ENCODE results near the gene SCRN2.

SCRN2 gene

DNA sequence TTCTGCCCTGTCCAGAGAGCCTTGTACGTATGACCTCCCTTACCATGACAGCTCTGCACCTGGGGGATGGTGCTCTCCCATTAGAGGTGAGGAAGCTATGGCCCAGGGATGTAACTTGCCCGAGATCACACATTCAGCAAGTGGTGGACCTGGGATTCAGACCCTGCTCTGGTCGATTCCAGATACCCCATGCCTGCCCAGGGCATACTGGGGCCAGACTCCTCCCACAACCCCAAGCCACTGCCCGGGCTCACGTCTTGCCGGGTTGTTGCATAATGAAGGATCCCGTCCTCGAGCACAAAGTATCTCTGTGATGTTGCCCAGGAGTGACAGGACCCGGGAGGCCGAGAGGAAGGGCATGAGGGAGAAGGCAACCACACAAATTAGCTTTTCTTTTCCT lies 21.6 kb downstream of the SCRN2 start:
- DNase-seq, result no peak

DNA sequence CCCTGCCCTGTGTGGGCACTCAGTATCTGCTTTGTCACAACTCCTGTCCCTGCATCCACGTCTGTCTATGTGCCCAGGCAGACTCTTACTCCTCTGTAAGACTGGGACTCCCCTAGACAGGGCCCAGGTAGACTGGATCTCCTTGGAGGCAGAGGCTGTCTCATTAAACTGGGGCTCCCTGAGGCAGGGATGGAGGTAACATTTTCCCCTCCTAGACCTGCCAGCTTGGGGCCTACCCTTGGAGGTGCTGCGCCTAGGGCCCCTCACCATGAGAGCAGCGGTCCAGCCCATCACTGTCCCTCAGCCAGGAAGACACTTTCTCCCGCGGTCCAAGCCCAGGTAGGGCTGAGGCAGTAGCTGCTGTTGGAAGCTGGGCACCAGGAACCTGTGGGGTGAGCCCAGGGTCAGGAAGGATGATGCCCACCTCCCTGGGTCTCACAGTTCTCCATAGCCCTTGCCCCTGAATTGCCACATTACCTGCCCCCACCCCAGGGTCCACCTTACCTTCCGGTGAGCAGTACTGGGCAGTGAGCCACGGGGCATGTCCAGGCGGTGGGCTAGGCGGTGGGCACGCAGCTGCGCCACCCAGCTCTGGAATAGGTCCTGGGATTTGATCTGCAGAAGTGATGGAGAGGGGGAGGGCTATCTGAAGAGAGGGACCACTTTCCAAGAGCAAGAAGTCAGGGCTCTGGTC lies 22.9 kb downstream of the SCRN2 start:
- no peak for DNase-seq

DNA sequence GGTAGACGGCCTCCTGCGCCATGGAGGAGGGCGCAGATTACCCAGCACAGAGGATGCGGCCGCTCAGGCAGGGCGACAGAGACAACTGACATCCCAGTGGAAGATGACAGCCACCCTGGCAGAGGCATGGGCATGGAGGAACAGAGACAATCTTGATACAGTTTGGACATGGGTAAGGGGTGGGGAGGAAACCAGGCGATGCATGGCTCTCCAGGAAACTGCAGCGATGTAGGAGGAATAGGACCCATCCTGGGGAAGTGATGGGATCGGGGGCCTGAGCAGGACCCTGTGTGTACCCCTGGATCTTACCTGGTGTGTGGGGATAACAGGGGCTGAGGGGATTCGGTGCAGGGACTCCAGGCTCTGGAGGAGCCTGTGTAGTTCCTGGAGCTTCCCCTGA lies 24.1 kb downstream of the SCRN2 start:
- no peak for DNase-seq

DNA sequence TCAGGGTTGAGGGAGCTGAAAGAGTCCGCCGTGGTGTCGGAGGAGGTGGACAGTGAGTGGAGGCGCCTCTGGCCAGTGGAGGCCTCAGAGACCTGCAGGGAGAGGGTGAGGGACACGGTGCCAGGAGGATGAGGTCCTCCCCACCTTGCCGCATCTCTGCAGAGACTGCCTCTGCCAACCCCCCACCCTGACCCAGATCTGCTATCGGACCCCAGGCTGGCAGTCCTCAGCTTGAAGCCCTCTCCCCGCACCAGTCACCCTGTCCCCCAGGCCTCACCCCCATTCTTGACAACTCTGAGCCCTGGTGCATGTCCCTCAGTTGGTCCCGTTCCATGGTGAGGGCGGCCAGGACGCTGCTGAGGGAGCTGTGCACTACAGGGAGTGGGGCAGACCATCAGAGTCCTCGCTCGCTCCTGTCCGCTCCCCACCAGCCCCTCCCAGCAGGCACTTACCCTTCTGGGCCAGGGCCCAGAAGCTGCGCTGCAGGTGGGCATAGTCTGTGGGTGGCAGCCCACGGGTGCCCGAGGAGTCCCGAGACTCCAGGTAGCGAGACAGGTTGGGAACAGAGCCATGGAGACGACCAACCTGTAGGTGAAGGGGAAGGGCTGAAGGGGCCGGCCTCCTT lies 24.9 kb downstream of the SCRN2 start:
- no peak for DNase-seq

DNA sequence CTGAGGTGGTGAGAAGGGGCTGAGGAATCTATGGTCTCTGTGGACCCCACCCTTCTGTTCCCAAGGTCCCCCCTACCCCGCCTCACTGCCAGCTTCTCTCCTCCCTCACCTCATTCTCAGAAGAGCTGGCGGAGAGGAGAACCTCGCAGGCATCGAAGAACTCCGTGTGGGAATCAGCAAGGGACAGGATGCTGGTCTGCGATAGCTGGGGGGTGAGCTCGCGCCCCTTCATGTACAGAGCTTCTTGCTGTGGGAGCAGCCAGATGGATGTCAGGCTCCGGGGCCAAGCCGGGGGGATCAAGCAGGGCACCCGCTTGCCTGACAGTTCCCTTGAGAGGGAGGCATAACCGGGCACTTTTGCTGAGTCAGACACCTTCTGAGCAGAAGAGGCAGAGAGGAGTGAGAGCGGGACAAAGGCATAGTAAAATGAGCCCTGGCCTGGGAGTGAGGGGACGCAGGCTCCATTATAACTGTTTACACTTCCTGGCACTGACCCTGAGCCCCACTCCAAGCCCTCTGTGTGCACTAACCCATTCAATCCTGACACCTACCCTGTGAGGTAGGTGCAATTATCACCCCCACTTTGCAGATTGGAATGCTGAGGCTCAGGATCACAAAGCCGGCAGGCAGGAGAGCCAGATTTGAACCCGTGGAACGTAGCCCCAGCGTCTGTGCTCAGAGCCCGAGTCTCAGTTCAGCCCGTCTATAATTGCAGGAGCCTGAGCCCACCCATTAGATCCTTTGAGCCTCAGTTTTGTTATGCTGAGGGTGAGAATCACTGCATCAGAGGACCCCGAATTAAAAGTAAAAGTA lies 25.8 kb downstream of the SCRN2 start:
- DNase-seq, result no peak

DNA sequence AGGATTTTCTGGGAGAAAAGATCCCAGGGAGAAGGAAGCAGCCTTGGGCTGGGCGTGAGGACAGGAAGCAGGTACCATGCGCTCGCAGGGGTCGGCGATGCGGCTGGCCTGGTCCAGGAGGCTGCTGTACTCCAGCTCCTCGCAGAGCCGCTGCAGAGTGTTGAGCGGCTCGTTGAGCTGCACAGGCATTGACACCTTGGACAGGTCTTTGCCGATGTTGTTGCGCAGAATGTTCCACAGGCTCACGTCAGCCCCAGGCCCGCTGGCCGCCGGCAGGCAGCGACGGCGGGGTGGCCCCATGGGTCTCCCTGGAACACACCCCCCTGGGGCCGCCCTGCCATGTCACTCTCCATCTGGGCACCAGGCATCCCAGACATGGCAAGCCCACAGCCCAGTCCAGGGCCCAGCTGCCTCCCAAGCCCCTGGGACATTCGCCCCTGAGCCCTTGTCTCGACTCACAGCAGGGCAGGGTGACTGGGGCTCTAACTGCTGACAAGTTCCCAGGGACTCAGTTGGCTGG lies 27.5 kb downstream of the SCRN2 start:
- DNase-seq, result no peak

DNA sequence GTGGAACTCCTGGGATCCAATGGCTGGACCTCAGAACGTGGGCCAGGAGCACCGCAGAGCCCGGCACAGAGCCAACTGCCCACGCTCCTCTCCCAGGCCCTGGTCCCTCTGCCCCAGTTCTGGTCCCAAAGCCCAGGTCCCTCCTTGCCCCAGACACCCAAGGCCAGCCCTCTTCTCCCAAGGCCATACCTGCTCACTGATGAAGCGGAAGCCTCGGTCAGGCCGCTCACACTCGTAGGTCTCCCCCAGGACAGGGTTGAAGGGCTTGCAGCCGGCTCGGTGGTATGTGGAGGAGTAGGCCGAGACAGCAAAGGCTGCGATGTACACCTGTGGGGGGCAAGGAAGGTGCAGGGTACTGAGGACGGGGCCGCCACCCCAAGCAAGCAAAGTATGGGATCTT lies 28.0 kb downstream of the SCRN2 start:
- no peak for DNase-seq

DNA sequence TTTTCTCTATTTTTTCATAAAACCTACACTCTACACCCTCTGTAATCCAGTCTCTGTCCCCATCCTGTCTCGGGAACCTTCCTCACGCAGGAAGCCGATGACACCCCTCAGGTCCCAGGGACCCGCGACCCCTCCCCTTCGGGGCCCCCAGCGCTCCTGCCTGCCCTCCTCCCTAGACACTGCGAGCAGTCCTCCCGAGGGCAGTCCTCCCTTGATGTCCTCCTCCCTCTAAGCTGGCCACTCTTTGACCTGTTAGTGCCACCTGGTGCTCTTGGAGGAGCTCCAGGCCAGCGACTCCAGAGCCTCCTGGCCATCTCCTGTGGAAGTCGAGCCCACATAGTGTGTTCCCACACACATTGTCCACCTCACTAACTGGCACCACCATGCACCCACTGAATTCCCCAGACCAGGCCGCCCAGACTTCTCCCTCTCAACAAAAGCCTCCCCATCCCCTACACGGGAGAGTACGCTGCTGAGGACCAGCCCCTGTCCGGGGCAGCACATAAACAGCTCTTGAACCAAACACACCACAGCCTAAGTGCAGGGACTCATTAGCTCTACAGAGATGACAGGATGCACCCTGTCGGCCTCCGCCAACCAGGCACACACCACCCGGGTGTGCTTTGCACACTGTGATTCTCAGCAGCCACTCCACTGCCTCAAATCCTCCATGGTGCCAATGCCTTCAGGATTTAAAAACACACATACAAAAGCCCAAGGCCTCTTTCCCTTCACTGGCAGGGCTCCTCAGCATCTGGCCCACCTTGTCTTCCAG lies 28.7 kb downstream of the SCRN2 start:
- DNase-seq, result no peak

DNA sequence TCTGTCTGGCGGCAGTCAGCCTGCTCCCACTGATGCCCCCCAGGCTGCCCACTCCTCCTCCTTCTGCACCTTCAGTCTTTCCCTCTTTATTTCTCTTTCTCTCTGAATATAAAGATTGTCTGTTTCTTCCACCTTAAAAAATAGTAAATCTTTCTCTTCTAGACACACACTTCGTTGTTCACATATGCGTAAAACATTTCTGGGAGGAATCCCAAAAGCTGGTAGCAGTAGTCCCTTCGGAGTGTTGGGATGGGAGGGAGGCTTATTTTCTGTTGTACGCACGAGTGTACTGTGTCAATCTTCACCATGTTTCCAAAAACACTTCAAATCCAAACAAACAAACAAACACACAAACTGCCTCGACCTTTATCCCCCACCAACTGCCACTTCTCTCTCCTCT lies 29.4 kb downstream of the SCRN2 start:
- DNase-seq, result no peak

DNA sequence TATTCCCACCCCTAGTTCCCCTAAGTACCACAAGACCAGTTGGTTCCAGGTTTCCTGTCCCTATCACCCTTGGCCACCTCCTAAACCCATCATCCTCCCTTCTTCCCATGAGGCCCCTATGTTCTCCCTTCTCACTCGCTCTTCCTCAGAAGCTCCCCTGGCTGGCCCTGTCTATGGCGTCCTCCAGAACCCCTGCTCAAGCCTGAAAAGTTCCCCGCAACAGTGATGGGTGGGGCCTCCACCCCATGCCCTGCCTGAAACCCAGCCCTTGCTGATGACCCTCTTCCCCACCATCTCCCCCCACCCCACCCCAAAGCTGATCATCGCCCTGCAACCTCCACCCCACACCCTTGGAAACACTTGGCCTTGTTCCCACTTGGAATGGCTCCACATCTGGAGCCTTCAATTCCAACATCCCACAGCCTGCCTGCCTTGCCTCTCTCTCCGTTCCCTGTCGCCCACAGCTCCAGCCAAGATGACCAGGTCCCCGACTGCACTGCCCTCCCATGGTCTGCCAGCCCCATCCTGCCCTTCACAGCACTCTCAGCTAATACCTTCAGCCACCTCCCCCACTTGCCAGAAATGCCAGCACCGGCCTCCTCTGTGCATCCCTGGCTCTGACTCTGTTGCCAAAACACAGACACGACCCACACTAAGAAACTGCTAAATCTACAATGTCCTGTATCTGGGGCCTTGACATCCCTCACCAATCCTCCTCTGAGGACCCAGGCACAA lies 30.0 kb downstream of the SCRN2 start:
- no peak for DNase-seq

DNA sequence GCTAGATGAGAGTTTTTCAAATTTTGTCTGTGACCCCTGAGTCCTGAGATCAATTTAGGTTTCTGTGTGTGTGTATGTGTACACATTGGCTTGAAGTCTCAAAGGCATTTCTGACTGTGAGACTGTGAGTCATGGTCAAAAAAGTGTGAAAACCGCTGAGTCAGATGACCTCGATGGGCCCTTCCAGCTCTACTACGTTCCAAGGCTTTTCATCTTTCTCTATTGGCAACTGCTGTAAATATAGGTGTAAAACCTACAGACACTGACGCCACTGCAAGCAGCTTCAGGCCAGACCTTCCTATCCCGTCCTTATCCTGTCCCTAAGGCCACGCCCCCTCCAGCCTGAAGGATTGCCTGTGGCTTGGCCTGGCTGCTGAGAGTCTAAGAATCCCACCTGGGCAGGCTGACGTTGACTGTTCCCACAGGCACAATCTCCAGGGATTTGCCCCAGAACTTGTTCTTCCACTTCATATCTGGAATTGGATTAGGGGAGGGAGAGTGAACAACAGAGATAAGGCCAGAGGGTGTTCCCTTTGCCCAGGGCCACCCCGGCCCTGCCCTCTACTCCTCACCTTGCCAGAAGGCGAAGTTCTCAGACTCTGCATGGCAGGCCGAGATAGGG lies 30.8 kb downstream of the SCRN2 start:
- DNase-seq, result no peak

DNA sequence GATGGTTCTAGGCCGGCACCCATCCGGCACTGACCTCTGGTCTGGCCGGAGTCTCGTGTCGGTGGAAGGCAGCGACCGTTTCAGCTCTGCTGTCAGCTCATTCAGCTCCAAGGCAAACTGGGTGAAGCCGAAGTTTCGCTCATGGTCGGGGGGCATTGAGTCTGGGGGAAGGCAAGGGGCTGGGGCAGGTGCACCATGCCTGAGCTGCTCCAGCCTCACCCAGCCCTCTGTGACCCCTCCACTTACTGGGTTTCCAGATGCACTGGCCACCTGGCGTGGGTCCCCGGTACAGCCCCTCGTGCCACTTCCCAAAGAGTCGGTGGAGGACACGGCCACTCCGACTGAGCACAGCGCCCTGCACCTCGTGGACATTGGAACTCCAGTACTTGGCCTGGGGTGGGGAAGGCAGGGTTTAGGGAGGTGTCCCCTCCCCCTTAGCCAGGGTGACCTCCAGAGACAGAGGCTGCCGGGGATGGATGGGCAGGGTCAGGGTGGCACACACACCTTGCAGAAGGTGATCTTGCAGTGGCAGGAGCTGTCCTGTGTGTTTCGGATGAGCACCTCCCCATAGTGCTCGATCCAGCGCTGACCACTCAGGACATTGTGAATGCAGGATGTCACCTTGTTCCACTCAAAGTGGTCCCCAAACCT lies 32.1 kb downstream of the SCRN2 start:
- no peak for DNase-seq

DNA sequence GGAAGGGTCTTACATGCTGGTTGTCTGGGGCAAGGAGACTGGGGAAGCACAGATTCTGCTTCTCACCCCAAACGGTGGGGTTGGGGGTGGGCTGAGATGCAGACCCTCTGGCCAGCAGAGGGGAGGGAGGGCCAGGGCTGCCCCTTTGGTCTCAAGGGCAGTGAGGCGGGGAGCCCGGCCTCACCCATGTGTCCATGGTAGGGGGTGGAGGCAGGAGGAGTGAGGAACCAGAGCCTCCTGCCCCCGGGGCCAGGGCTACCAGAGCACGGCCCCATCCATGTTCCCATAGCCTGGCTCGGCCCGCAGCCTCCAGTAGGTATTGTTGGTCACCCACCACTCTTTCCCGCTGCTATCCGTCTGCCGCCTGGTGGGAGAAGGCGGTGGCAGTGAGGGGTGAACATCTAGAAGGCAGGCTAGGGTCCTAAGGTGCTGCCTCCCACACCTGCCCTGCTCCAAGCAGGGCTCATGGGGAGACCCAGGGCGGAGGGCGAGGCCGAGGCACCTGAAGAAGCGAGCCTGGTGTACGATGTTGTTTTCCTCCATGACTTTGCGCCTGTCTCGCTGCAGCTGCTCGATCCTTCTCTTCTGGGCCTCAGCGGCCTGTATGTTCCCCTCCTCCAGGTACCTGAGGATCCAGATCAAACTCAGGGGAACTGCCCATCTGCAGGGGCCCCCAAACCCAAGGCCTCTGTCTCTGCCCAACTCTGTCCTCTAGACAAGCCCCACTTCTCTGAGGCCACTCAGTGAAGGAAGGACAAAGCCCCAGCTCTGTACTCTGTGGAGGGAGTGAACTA lies 32.8 kb downstream of the SCRN2 start:
- no peak for DNase-seq

DNA sequence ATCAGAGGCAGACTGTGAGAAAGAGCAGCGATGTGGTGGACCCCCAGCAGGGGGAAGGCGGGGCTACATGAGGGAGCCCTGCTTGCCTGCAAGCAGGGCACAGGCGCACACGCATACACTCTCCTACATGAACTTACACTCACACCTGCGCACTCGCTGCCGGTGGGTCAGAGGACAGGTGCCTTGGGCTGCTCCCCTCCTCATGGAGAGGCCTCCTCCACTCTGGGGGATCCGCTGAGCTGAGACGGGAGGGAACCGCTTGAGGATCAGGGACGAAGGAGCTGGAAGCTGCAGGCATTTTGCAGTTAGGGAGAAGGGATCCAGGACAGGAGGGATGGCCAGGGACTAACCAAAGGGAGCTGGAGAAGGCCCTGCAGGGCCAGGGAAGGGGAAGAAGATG lies 33.7 kb downstream of the SCRN2 start:
- DNase-seq, result no peak

DNA sequence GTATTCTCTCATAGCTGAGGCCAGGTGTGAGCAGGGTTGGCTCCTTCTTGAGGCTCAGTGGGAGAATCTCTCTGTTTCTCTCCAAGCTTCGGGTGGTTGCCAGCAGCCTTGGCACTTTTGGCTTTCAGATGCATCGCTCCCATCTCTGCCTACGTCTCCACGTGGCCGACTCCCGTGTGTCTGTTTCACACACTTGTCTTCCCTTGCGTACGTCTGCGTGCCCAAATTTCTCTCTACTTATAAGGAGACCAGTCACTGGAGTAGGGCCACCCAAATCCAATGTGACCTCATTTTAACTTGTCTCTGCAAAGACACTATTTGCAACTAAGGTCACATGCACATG lies 34.2 kb downstream of the SCRN2 start:
- DNase-seq, result no peak

DNA sequence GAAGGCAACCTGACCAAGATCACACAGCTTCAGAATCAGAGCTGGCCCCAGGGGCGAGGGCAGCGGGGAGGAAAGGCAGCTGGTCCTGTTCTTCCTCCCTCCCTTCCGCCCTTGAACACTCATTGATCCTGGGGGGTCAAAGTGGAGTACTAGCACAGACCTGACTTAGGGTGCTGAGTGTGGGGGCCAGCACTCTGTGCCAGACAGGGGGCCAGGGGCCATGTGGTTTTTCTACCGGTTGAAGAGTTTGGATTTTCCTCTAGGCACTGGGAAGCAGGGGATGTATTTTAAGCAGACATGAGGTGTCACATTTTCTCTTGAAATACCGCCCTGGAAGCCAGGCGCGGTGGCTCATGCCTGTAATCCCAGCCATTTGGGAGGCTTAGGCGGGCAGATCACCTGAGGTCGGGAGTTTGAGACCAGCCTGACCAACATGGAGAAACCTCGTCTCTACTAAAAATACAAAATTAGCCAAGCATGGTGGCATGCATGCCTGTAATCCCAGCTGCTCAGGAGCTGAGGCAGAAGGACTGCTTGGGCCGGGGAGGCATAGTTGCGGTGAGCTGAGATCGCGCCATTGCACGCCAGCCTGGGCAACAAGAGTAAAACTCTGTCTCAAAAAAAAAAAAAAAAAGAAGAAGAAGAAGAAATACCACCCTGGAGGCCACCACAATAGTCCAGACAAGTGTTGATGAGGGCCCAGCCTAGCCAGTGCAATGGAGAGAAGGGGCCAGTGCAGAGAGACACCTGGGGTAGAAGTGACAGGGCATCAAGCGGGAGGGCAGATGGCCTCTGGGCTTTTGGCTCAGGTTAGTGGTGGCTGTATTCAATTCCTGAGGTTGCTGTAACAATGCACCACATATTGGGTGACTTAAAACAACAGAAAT lies 34.8 kb downstream of the SCRN2 start:
- DNase-seq, result no peak

DNA sequence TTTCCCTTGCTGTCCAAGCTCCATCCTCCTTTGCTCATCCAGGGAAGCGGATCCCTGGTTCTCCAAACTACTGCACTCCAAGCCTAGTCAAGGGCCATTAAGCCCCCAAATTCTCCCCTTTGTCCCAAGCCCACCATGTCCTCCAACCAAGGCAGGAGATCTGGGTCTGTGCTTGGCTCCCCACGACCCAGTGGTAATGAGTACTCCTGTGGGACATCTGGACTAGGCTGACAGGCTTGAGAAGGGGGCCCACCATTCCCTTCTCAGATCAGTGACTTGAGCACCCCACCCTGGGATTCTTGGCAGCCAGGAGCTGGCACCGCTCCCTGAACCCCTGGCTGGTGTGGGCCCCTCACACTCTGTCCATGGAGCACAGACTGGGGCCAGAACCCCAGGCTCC lies 36.6 kb downstream of the SCRN2 start:
- DNase-seq, result peak; percentile 47

DNA sequence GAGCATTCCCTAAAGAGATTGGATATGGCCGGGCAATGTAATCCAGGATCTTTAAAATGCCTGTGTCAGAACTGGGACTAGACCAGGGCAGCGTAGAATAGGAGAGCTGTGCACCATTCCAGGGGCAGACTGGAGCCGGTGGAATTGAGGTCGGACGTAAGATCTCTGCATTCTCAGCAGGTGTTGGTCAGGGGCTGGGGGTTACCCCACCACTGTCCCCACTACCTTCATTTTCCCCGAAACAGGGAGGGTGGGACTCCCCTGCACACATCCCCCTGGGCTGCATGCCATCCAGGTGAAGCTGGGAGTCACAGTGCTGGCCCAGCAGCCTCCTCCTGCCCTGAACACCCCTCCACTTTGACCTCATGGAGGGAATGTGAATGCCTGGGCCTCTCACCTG lies 37.3 kb downstream of the SCRN2 start:
- no peak for DNase-seq

DNA sequence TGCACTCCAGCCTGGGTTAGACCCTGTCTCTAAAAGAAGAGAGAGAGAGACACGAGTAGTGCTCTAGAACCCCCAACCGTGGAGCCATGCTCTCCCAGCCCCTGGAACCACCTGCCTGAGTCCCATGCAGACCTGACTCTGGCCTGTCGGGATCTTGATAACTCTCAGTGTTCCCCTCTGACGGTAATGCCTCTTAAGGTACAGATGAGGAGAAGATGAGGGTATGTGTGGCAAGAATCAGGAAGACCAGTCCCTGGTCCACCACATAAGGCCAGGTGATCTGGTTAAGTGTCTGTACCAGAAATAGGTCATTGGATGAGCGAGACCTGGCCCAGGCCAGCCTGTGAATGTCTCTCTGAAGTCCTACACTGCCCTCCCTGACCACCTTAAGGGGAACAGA lies 37.9 kb downstream of the SCRN2 start:
- DNase-seq, result peak; percentile 26
